Measurements from ENCODE around the gene RPS6KA4.

The RPS6KA4 gene

GRCh38 chr11:64327375-64327774 lies 31.6 kb upstream of the RPS6KA4 start:
- no peak for DNase-seq
- no peaks in the 10 kb centered on the region for H3K36me3 ChIP-seq (ENCODE audit: control insufficient read depth, insufficient read depth, low read length)

GRCh38 chr11:64327993-64328392 lies 31.0 kb upstream of the RPS6KA4 start:
- peaks cover 7% of the 10 kb centered on the region for H3K4me1 ChIP-seq (ENCODE audit: control insufficient read depth, insufficient read depth, low read length, poor library complexity, severe bottlenecking)
- H3K27me3 ChIP-seq (replicated peaks; ENCODE audit: control insufficient read depth, insufficient read depth, low read length, poor library complexity, severe bottlenecking): no peaks in the 10 kb centered on the region
- no peak overlapping the region for H3K27ac ChIP-seq (ENCODE audit: insufficient read depth, low read length, poor library complexity, severe bottlenecking)
- DNase-seq: no peak
- H3K9me3 ChIP-seq (ENCODE audit: control insufficient read depth, low read length): no peaks in the 10 kb centered on the region
- no peaks in the 10 kb centered on the region for H3K36me3 ChIP-seq (ENCODE audit: control insufficient read depth, insufficient read depth, low read length)
- H3K4me3 ChIP-seq (ENCODE audit: insufficient read depth, low read depth, low read length, poor library complexity, severe bottlenecking): no peak overlapping the region

More at GRCh38 chr11:64327375-64327774, 31.6 kb upstream of the RPS6KA4 start:
- H3K4me1 ChIP-seq (ENCODE audit: control insufficient read depth, insufficient read depth, low read length, poor library complexity, severe bottlenecking): peaks cover 7% of the 10 kb centered on the region
- no peak overlapping the region for H3K27ac ChIP-seq (ENCODE audit: insufficient read depth, low read length, poor library complexity, severe bottlenecking)
- no peaks in the 10 kb centered on the region for H3K9me3 ChIP-seq (ENCODE audit: control insufficient read depth, low read length)
- H3K27me3 ChIP-seq (replicated peaks; ENCODE audit: control insufficient read depth, insufficient read depth, low read length, poor library complexity, severe bottlenecking): no peaks in the 10 kb centered on the region
- H3K4me3 ChIP-seq (ENCODE audit: insufficient read depth, low read depth, low read length, poor library complexity, severe bottlenecking): no peak overlapping the region

DNA sequence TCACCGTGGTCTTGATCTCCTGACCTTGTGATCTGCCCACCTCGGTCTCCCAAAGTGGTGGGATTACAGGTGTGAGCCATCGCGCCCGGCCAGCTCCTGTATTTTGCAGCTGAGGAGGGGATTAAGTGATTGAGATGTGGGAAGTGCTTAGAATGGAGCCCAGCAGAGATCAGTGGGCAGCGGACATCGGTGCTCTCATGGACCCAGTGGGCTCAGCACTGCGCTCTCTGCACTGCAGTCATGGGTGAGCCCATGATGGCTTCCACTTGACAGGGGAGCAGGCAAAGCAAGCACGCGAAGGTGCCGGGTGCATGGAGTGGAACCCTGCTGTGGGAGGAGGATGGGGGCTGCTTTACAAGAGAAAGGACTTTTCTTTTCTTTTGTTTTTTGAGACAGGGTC lies 28.1 kb upstream of the RPS6KA4 start:
- no peaks in the 10 kb centered on the region for H3K27me3 ChIP-seq (replicated peaks; ENCODE audit: control insufficient read depth, insufficient read depth, low read length, poor library complexity, severe bottlenecking)
- no peak for DNase-seq
- H3K4me3 ChIP-seq (ENCODE audit: insufficient read depth, low read depth, low read length, poor library complexity, severe bottlenecking): no peak overlapping the region
- peaks cover 7% of the 10 kb centered on the region for H3K4me1 ChIP-seq (ENCODE audit: control insufficient read depth, insufficient read depth, low read length, poor library complexity, severe bottlenecking)
- H3K27ac ChIP-seq (ENCODE audit: insufficient read depth, low read length, poor library complexity, severe bottlenecking): no peak overlapping the region
- H3K36me3 ChIP-seq (ENCODE audit: control insufficient read depth, insufficient read depth, low read length): no peaks in the 10 kb centered on the region
- H3K9me3 ChIP-seq (ENCODE audit: control insufficient read depth, low read length): no peaks in the 10 kb centered on the region

DNA sequence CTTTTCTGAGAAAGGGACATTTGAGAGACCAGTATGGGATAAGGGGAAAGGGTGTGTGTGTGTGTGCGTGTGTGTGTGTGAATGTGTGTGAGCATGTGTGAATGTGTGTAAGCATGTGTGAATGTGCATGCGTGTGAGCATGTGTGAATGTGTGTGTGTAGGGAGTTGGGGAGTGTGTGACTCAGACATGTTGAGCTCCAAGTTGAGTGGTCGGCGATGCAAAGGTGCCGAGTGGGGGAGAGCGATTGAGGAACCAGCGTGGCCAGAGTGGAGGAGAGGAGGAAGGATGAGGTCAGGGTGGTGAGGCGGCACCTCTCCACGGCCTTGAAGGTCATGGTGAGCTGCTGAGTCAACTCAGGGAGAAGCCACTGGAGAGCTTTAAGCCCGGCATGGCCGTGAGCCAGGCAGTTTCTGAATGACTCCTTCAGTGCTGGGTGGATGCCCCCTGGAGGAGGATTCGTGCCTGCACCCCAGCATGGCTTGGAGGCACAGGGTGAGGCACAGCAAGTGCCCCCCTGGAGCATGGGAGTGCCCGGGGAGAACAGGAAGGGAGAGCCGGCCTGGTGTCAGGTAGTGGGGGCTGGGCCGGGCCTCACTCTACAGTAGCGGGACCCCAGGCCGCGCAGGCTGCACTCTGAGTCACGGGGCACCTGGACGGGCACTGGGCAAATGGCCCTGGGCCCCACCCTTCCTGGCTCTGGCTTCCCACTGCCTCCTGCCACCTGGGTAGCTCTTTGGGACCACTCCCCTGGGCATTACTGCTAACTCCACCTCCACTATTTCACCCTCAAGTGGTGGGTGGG lies 27.2 kb upstream of the RPS6KA4 start:
- Histone ChIP-seq H3K27ac (ENCODE audit: insufficient read depth, low read length, poor library complexity, severe bottlenecking) (no peak overlapping the region), H3K4me1 (ENCODE audit: control insufficient read depth, insufficient read depth, low read length, poor library complexity, severe bottlenecking) (peaks cover 7% of the 10 kb centered on the region), H3K9me3 (ENCODE audit: control insufficient read depth, low read length) (no peaks in the 10 kb centered on the region), H3K4me3 (ENCODE audit: insufficient read depth, low read depth, low read length, poor library complexity, severe bottlenecking) (no peak overlapping the region), H3K36me3 (ENCODE audit: control insufficient read depth, insufficient read depth, low read length) (no peaks in the 10 kb centered on the region), H3K27me3 (replicated peaks; ENCODE audit: control insufficient read depth, insufficient read depth, low read length, poor library complexity, severe bottlenecking) (no peaks in the 10 kb centered on the region)
- DNase-seq: peak; percentile 34 to 49 (median 43)

- Histone ChIP-seq H3K9me3 (ENCODE audit: control insufficient read depth, low read length) (no peaks in the 10 kb centered on the region), H3K27me3 (replicated peaks; ENCODE audit: control insufficient read depth, insufficient read depth, low read length, poor library complexity, severe bottlenecking) (no peaks in the 10 kb centered on the region), H3K4me1 (ENCODE audit: control insufficient read depth, insufficient read depth, low read length, poor library complexity, severe bottlenecking) (peaks cover 7% of the 10 kb centered on the region), H3K4me3 (ENCODE audit: insufficient read depth, low read depth, low read length, poor library complexity, severe bottlenecking) (no peak overlapping the region), H3K36me3 (ENCODE audit: control insufficient read depth, insufficient read depth, low read length) (peaks cover 5% of the 10 kb centered on the region), H3K27ac (ENCODE audit: insufficient read depth, low read length, poor library complexity, severe bottlenecking) (no peak overlapping the region)
- DNase-seq: no peak
Measured at GRCh38 chr11:64333556-64333955, 25.4 kb upstream of the RPS6KA4 start.

GRCh38 chr11:64334764-64335735 lies 23.9 kb upstream of the RPS6KA4 start:
- Histone ChIP-seq H3K9me3 (ENCODE audit: control insufficient read depth, low read length) (no peaks in the 10 kb centered on the region), H3K27me3 (replicated peaks; ENCODE audit: control insufficient read depth, insufficient read depth, low read length, poor library complexity, severe bottlenecking) (no peaks in the 10 kb centered on the region), H3K4me1 (ENCODE audit: control insufficient read depth, insufficient read depth, low read length, poor library complexity, severe bottlenecking) (peaks cover 16% of the 10 kb centered on the region), H3K4me3 (ENCODE audit: insufficient read depth, low read depth, low read length, poor library complexity, severe bottlenecking) (no peak overlapping the region), H3K27ac (ENCODE audit: insufficient read depth, low read length, poor library complexity, severe bottlenecking) (no peak overlapping the region), H3K36me3 (ENCODE audit: control insufficient read depth, insufficient read depth, low read length) (peaks cover 5% of the 10 kb centered on the region)
- DNase-seq: no peak

GRCh38 chr11:64337538-64338249 lies 21.3 kb upstream of the RPS6KA4 start:
- no peak overlapping the region for H3K27ac ChIP-seq (ENCODE audit: insufficient read depth, low read length, poor library complexity, severe bottlenecking)
- no peak for DNase-seq
- no peak overlapping the region for H3K4me3 ChIP-seq (ENCODE audit: insufficient read depth, low read depth, low read length, poor library complexity, severe bottlenecking)
- H3K4me1 ChIP-seq (ENCODE audit: control insufficient read depth, insufficient read depth, low read length, poor library complexity, severe bottlenecking): peaks cover 31% of the 10 kb centered on the region
- no peaks in the 10 kb centered on the region for H3K27me3 ChIP-seq (replicated peaks; ENCODE audit: control insufficient read depth, insufficient read depth, low read length, poor library complexity, severe bottlenecking)
- H3K9me3 ChIP-seq (ENCODE audit: control insufficient read depth, low read length): no peaks in the 10 kb centered on the region
- H3K36me3 ChIP-seq (ENCODE audit: control insufficient read depth, insufficient read depth, low read length): peaks cover 12% of the 10 kb centered on the region

DNA sequence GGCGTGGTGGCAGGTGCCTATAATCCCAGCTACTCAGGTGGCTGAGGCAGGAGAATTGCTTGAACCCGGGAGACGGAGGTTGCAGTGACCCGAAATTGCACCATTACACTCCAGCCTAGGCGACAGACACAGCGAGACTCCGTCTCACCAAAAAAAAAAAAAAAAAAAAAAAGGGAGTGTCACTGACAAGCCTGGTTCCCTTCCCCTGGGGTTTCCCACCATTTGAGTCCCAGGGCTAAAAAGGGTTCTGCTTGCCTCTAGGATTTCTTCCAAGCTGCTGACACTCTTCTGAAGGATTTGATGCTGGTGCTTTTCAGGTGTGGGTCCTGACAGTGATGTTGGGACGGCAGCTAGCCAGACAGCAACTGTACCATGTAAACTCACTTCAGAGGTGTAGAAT lies 20.2 kb upstream of the RPS6KA4 start:
- H3K36me3 ChIP-seq (ENCODE audit: control insufficient read depth, insufficient read depth, low read length): peaks cover 19% of the 10 kb centered on the region
- H3K9me3 ChIP-seq (ENCODE audit: control insufficient read depth, low read length): no peaks in the 10 kb centered on the region
- H3K27me3 ChIP-seq (replicated peaks; ENCODE audit: control insufficient read depth, insufficient read depth, low read length, poor library complexity, severe bottlenecking): no peaks in the 10 kb centered on the region
- DNase-seq: no peak
- H3K4me1 ChIP-seq (ENCODE audit: control insufficient read depth, insufficient read depth, low read length, poor library complexity, severe bottlenecking): peaks cover 31% of the 10 kb centered on the region
- H3K4me3 ChIP-seq (ENCODE audit: insufficient read depth, low read depth, low read length, poor library complexity, severe bottlenecking): no peak overlapping the region
- peak overlapping the region; percentile 95 for H3K27ac ChIP-seq (ENCODE audit: insufficient read depth, low read length, poor library complexity, severe bottlenecking)

DNA sequence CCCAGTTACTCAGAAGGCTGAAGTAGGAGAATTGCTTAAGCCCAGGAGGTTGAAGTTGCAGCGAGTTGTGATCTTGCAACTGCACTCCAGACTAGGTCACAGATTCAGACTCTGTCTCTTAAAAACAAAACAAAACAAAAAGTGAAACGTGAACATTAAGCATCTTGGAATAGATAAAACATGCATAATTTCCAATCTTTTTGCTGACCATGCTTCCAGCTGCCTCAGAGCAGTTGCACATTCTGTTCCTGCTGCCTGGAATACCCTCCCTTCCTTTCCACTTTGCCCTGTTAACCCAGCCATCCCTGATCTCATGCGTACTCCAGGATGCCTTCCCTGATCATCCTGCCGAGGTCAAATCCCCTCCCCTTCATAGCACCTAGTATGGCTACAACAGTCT lies 19.7 kb upstream of the RPS6KA4 start:
- peak overlapping the region; percentile 95 for H3K27ac ChIP-seq (ENCODE audit: insufficient read depth, low read length, poor library complexity, severe bottlenecking)
- H3K4me1 ChIP-seq (ENCODE audit: control insufficient read depth, insufficient read depth, low read length, poor library complexity, severe bottlenecking): peaks cover 31% of the 10 kb centered on the region
- H3K36me3 ChIP-seq (ENCODE audit: control insufficient read depth, insufficient read depth, low read length): peaks cover 25% of the 10 kb centered on the region
- peak overlapping the region; percentile 74 for H3K4me3 ChIP-seq (ENCODE audit: insufficient read depth, low read depth, low read length, poor library complexity, severe bottlenecking)
- H3K27me3 ChIP-seq (replicated peaks; ENCODE audit: control insufficient read depth, insufficient read depth, low read length, poor library complexity, severe bottlenecking): no peaks in the 10 kb centered on the region
- no peaks in the 10 kb centered on the region for H3K9me3 ChIP-seq (ENCODE audit: control insufficient read depth, low read length)
- DNase-seq: no peak
